ENCODE results near the gene ZNF664. TPM values are rescaled to one million over a fixed set of nuclear protein-coding genes. Genes with fewer than 3 reads are reported as not detected.

ZNF664 gene
- polyA plus RNA-seq (2011; rRNA removed), result 60.1 and 66.6 TPM in 2 replicates
- polyA minus RNA-seq (2011; rRNA and poly(A)+ RNA removed), result 33.8 and 34.2 TPM in 2 replicates

DNA sequence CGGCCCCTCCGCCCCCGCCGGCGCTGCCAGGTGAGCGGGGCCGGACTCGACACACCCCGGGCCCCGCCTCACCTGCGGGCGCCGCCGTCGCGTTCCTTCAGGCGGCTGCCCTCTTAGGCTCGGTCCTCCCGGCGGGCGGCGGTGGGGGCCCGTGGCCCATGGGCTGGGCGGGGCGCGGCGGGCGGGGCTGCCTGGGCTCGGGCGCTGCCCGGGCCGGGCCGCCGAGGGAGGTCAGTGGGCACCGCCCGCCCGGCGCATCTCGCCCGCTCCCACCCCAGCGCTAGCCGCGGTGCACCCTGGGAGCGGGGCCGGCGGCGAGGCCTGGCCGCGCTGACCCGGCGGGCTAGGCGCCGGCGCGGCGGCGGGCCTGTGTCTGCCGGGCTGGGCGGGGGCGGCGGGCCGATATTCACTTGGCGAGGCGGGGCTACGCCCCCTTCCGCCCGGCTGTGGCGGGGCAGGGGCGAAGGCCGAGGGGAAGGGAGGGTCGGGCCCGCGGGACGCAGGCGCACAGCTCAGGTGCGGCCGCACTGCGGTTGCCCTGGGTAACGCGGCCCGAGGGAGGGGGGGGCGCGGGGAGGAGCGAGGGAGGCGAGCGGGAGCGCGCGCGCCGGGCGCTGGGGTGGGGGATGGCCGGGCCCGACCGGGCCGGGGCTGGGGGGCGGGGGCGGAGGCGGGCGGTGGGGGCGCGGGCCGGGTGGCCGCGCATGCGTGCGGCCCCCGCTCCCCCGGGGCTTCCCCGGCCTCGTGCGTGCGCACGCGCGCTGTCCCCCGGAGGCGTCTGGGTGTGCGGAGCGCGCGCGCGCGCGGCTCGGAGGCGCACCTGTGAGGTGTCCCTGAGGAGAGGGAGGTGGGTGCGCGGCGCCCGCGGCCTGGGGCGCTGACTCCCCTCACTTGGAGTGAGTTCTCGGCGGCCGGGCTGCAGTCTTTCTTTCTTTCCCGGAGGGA lies at the start of gene ZNF664, which contains the start of gene CCDC92:
Gene ZNF664, plus strand, starts transcription at position 759 of the 945 bp plus-strand sequence. CDS start 38,930 bp downstream, outside the sequence.
Gene CCDC92, minus strand, starts transcription at position 375 of the 945 bp plus-strand sequence. CDS start 28,526 bp downstream, outside the sequence.
- TF ChIP-seq, protein P1, sequence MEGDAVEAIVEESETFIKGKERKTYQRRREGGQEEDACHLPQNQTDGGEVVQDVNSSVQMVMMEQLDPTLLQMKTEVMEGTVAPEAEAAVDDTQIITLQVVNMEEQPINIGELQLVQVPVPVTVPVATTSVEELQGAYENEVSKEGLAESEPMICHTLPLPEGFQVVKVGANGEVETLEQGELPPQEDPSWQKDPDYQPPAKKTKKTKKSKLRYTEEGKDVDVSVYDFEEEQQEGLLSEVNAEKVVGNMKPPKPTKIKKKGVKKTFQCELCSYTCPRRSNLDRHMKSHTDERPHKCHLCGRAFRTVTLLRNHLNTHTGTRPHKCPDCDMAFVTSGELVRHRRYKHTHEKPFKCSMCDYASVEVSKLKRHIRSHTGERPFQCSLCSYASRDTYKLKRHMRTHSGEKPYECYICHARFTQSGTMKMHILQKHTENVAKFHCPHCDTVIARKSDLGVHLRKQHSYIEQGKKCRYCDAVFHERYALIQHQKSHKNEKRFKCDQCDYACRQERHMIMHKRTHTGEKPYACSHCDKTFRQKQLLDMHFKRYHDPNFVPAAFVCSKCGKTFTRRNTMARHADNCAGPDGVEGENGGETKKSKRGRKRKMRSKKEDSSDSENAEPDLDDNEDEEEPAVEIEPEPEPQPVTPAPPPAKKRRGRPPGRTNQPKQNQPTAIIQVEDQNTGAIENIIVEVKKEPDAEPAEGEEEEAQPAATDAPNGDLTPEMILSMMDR (IDR thresholded peaks at IDR 0.05; ENCODE audit: low read depth, low read length), result no peak

DNA sequence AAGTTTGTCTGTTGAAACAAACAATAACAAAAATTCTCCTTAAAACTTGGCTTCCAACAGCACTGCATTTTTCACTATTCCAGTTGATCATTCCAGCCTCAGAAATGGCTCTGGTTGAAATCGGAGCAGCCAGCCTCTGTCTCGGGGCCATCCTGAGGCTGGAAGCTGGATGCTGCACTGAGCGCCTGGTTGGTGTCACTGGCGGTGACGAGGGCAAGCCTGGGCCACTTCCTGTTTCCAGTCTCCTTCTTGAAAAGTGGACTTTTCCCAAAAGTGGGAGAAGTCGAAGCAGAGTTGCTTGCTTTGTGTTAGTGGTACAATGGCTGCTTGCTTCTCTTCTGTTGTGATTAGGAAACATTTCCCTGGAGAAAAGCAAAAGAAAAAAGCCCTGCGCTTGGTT lies 49.1 kb upstream of the ZNF664 start:
- Histone ChIP-seq H3K27ac (ENCODE audit: low read depth, low read length) (no peak overlapping the region), H3K4me3 (ENCODE audit: low read depth, low read length) (no peak overlapping the region), H3K9me3 (ENCODE audit: control insufficient read depth, insufficient read depth, low read length) (no peaks in the 10 kb centered on the region; the same call in 1 of the 2 replicates), H3K27me3 (ENCODE audit: control insufficient read depth, insufficient read depth, low read length) (no peaks in the 10 kb centered on the region)
- CTCF ChIA-PET, result interaction anchor here (0.8 kb wide), 1 partner anchor 15 kb away, joined by 3 read pairs; no protein-coding TSS in a partner anchor
- DNase-seq (ENCODE audit: low read depth, low spot score), result no peak
- POLR2A ChIA-PET, result no interaction called here
- TF ChIP-seq, protein P1 (IDR thresholded peaks at IDR 0.05; ENCODE audit: low read depth, low read length), result no peak

More for the DNA sequence above, at the start of gene ZNF664, which contains the start of gene CCDC92:
- peak; percentile 80 for DNase-seq (ENCODE audit: low read depth, low spot score)
- Histone ChIP-seq H3K4me3 (ENCODE audit: low read depth, low read length) (peak within 1 kb of the TSS; percentile 76), H3K9me3 (ENCODE audit: control insufficient read depth, insufficient read depth, low read length) (no peaks in the 10 kb centered on the region; the same call in 1 of the 2 replicates), H3K27me3 (ENCODE audit: control insufficient read depth, insufficient read depth, low read length) (no peaks in the 10 kb centered on the region), H3K27ac (ENCODE audit: low read depth, low read length) (peak within 1 kb of the TSS; percentile 67)
- POLR2A ChIA-PET, result interaction anchor here (1.0 kb wide), 1 partner anchor 54 kb away, joined by 3 read pairs; no protein-coding TSS in a partner anchor
- CTCF ChIA-PET, result interaction anchor here (0.6 to 1.9 kb wide), 4 partner anchors 8 to 585 kb away, joined by 3 to 6 read pairs (median 4); no protein-coding TSS in a partner anchor

DNA sequence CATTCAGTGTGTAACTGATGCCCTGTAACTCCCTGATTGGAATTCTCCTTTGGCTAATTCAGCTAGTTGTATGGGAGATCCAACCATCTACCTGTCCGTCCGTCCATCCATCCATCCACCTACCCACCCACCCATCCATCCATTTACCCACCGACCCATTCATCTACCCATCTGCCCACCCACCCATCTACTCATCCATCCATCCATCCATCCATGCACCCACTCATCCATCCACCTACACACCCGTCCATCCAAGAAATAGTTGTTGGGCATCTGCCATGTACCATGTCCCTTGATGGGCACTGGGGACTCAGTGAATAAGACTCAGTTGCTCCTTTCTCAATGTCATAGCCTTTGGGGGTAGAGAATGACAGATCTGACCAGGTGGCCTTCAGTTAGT lies 48.5 kb upstream of the ZNF664 start:
- CTCF ChIA-PET, result no interaction called here
- no peaks in the 10 kb centered on the region for H3K27me3 ChIP-seq (ENCODE audit: control insufficient read depth, insufficient read depth, low read length)
- H3K4me3 ChIP-seq (ENCODE audit: low read depth, low read length), result no peak overlapping the region
- POLR2A ChIA-PET, result no interaction called here
- H3K9me3 ChIP-seq (ENCODE audit: control insufficient read depth, insufficient read depth, low read length), result no peaks in the 10 kb centered on the region; the same call in 1 of the 2 replicates
- DNase-seq (ENCODE audit: low read depth, low spot score), result no peak
- H3K27ac ChIP-seq (ENCODE audit: low read depth, low read length), result no peak overlapping the region
- TF ChIP-seq, protein P1 (IDR thresholded peaks at IDR 0.05; ENCODE audit: low read depth, low read length), result no peak

DNA sequence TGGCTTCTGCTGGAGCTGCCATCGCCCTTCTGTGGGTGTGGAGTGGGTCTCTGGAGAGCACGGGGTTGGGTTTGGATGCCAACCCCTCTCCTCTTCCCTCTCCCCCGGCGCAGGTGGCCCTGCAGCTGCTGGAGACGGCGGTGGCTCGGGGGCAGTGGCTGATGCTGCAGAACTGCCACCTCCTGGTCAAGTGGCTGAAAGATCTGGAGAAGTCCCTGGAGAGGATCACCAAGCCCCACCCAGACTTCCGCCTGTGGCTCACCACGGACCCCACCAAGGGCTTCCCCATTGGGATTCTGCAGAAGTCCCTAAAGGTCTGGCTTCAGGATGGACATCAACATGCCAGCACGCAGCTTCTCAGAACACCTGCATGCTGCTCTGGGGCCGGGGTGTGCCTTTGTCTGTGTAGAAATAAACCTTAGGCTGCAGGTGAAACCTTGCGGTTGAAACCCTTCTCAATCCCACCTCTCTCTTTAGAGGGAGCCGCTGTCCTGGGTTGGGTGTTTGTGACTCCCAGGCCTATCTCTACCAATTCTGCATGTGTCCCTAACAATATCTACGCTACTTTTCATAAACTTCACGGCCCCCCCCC lies 44.6 kb upstream of the ZNF664 start:
- ChIA-PET POLR2A (no interaction called here), CTCF (interaction anchor here (0.6 to 1.0 kb wide), 2 partner anchors 10 to 23 kb away, joined by 3 read pairs; no protein-coding TSS in a partner anchor)
- no peak for DNase-seq (ENCODE audit: low read depth, low spot score)
- TF ChIP-seq, protein P1 (IDR thresholded peaks at IDR 0.05; ENCODE audit: low read depth, low read length), result no peak
- Histone ChIP-seq H3K9me3 (ENCODE audit: control insufficient read depth, insufficient read depth, low read length) (peaks cover 12% of the 10 kb centered on the region; the same call in 1 of the 2 replicates), H3K4me3 (ENCODE audit: low read depth, low read length) (no peak overlapping the region), H3K27ac (ENCODE audit: low read depth, low read length) (no peak overlapping the region), H3K27me3 (ENCODE audit: control insufficient read depth, insufficient read depth, low read length) (no peaks in the 10 kb centered on the region)

Data from AG04450 (cell line).